GM18498 (cell line): ENCODE results near the gene TBRG4.

Source experiments
- ATAC-seq: cut with Tn5 transposase; IDR thresholded peaks from one replicate; pipeline ENCODE4 v1.9.1; 2021; ENCODE audit warnings: mild to moderate bottlenecking, moderate library complexity; ENCODE audit not compliant: unreplicated experiment

TBRG4 gene

DNA sequence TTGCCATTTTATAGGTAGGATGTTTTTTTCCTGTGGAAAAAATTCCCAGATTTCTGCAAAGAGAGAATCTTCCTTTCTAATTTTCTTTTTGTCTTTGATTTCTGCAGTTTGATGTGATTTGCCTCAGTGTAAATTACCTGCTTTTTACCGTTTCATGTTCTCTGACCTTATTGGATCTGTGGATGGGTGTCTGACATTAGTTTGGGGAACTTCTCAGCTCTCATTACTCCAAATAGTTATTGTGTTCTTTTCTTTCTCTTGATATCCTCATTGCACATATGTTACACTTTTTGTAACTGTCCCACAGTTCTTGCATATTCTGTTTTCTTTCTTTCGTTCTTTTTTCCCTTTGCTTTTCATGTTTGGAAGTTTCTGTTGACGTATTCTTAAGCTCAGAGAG lies 51.2 kb downstream of the TBRG4 start:
- no peak for ATAC-seq

DNA sequence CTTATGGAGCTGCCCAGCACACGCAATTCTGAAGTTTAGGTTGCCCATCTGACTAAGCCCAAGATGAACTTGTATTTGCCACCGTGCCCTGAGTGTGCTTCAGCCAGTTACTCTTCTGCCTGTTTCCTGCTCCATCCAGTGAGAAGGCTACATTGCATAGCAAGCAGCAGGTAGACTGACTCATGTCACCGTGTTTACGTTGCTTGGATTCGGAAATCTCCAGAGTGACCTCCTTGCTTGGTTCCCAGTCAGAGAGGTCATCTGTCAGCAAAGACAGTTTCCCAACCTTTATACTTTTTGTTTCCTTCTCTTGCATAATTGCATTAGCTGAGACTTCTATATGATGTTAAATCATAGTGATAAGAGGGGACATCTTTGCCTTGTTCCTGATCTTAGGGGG lies 53.6 kb downstream of the TBRG4 start:
- no peak for ATAC-seq

DNA sequence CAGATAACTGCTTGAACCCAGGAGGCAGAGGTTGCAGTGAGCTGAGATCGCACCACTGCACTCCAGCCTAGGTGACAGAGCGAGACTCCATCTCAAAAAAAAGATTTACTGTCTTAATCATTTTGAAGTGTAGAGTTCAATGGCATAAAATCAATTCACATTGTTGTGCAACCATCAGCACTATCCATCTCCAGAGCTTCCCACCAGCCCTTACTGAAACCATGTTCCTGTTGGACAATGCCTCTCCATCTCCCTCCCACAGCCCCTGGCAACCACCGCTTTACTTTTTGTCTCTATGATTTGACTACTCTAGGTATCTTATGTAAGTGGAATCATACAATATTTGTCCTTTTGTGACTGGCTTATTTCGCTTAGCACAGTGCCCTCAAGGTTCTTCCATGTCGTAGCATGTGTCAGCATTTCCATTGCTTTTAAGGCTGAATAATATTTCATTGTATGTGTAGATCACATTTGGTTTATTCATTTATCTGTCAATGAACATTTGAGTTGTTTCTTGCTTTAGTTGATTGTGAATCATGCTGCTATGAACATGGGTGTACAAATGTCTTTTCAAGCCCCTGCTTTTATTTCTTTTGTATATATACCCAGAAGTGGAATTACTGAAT lies 55.8 kb downstream of the TBRG4 start:
- no peak for ATAC-seq

DNA sequence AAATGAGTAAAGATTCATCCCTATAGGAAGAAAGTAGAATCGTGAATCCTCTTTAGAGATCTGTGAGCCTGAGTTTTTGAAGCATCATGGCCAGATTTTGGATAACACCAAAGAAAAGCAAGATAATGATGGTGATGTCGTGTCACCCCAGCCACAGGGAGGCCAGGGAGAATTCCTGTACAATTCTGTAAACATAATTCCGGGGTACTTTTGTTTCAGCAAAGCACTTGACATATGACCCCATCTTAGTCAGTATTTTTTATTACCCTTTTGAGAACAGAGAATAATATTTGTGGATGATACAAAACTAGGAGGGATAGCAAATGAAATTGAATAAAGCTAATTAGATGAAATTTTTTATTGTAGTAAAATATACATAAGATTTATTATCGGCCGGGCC lies 56.5 kb downstream of the TBRG4 start:
- ATAC-seq = no peak

DNA sequence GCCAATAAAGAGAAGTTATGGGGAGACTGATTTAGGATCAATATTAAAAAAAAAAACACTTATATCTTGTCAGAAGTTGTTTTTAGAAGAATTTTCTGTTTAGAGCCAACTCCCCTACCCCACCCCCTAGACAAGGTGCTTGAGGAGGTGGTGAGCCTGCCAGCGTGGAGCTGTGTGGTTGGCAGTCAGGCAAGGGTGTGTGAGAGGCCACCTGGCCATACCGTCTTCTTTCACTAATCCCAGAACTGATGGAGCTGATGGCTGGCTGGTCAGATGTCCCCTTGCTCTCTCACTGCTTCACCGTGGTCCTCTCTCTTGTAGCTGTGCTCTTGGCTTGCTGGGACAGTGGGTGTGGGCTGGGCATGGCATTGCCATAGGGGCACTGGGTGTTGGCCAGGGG lies 57.1 kb downstream of the TBRG4 start:
- ATAC-seq = no peak

DNA sequence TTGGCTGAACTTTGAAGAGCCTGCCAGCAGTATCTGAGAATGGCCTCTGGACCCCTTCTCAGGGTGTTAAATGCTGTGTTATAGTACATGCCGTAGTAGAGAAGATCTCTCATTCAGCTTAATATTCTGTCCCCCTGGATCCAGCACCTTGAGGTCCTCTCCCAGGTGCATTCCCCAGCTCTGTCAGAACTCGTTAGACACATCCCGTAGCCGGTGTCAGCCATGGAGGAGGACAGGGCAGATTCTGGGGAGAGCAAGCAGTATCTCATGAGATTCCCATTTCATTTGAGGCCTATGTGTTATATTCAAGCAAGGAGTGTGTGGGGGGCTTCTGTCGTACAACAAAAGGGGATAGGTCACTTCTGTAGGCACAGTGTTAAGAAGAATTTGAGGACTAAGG lies 57.6 kb downstream of the TBRG4 start:
- no peak for ATAC-seq

DNA sequence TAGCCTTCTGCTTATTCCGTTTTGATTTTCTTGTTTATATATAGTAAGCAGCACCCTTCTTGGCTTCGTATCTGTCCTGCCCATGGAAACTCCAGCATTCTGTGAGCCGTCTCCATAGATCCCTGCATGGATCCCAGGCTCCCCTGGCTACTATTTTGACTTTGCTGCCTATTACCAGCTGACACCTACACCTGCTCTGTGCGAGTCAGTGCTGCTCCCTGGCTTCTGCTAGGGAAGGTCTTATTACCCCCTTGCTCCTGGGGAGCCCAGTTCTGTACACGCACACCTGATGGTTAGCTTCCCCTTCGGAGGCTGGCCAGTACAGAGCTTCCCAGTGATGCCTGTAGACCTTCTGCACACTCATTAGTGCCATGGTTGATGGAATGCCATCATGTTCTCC lies 58.1 kb downstream of the TBRG4 start:
- ATAC-seq = no peak

DNA sequence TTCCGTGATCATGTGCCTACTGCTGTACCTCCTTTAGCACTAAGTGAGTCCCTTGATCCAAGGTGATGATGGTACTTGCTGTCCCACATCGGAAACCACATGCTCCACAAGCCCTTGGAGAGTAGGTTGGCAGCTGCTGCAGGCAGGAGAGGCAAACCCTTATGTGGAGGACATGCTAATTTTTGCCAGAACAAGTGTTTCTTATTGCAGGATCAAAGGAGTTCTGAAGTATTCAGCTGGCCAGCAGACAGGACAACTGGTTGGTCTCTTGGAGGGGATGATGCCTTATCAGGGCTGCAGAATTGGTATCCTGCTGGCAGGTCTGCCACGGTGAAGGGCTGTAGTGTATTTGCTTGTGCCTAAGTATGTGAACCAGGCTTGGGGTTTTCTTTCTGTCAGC lies 59.5 kb downstream of the TBRG4 start:
- no peak for ATAC-seq

DNA sequence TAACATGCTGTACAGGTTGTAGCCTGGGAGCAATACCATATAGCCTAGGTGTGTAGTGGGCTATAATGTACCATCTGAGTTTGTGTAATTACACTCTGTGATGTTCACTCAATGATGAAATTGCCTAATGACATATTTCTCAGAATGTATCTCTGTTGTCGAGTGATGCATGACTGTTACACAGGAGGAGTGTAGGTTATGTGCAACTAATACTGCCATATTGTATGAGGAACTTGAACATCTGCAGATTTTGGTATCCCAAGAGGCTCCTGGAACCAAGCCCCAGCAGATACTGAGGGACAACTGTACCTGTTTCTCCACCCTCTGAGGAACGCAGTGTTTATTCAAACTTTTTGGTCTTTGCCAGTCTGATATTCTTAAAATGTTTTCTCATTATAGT lies 61.3 kb downstream of the TBRG4 start:
- ATAC-seq = no peak
